SU-DHL-6 (cell line): ENCODE results near the gene PRRG2.
A peak's percentile ranks its signal among the peaks of the same experiment; 100 is the strongest.

Experiments used
- H2AFZ ChIP-seq: fragments of 200-600 bp; sonication (generic); 2 replicates; pipeline ENCODE4 v1.6.1; 2014; ENCODE audit warnings: low read depth, mild to moderate bottlenecking, moderate library complexity, mixed read lengths, antibody characterized with exemption, low read length; ENCODE audit not compliant: severe bottlenecking
- H3F3A ChIP-seq: fragments of 200-600 bp; shearing (Covaris generic); 2 replicates; pipeline ENCODE4 v1.6.0; 2016; ENCODE audit warnings: antibody characterized with exemption, mild to moderate bottlenecking; ENCODE audit not compliant: insufficient read depth
- H3K27ac ChIP-seq: fragments of 200-600 bp; sonication (generic); 2 replicates; pipeline ENCODE4 v1.5.1; 2016; ENCODE audit warnings: low read depth, mild to moderate bottlenecking, low read length, moderate library complexity, mixed read lengths
- H3K27me3 ChIP-seq: fragments of 200-600 bp; sonication (generic), shearing (Covaris generic); 2 replicates; pipeline ENCODE4 v1.6.0; 2014; ENCODE audit warnings: mild to moderate bottlenecking, low read length
- H3K36me3 ChIP-seq: fragments of 200-600 bp; sonication (generic); 2 replicates; pipeline ENCODE4 v1.6.1; 2014; ENCODE audit warnings: mild to moderate bottlenecking, low read length, mixed read lengths
- H3K4me2 ChIP-seq: fragments of 300-600, 200-600 bp; shearing (Covaris generic), sonication (generic); 2 replicates; pipeline ENCODE4 v1.6.0; 2014; ENCODE audit warnings: low read length, low read depth, mild to moderate bottlenecking; ENCODE audit not compliant: poor library complexity, severe bottlenecking
- H3K4me3 ChIP-seq: fragments of 200-600 bp; sonication (generic); 2 replicates; pipeline ENCODE4 v1.5.1; 2014; ENCODE audit warnings: antibody characterized with exemption, low read length, mild to moderate bottlenecking, mixed read lengths; ENCODE audit not compliant: insufficient read depth, poor library complexity, severe bottlenecking
- H3K79me2 ChIP-seq: fragments of 200-600 bp; sonication (generic); 2 replicates; pipeline ENCODE4 v1.6.1; 2014; ENCODE audit warnings: mild to moderate bottlenecking, low read length, moderate library complexity; ENCODE audit not compliant: insufficient read depth
- H3K9ac ChIP-seq: fragments of 200-600 bp; sonication (generic); 2 replicates; pipeline ENCODE4 v1.7.0; 2014; ENCODE audit warnings: mild to moderate bottlenecking, low read length
- H3K9me2 ChIP-seq: fragments of 200-600 bp; sonication (generic); replicated peaks from 2 replicates; pipeline ENCODE4 v1.6.1; 2014; ENCODE audit warnings: low read length; ENCODE audit not compliant: insufficient read depth
- H3K9me3 ChIP-seq: fragments of 200-600 bp; sonication (generic); 2 replicates; pipeline ENCODE4 v1.6.1; 2014; ENCODE audit warnings: low read length, mixed read lengths; ENCODE audit not compliant: insufficient read depth
- H4K20me1 ChIP-seq: fragments of 200-600 bp; sonication (generic); 2 replicates; pipeline ENCODE4 v1.6.1; 2014; ENCODE audit warnings: low read depth, mild to moderate bottlenecking, antibody characterized with exemption, low read length, moderate library complexity, mixed read lengths
- EZH2phosphoT487 ChIP-seq: fragments of 200-600 bp; sonication (generic), shearing (Covaris generic); conservative IDR thresholded peaks from 2 replicates; pipeline ENCODE4 v1.6.1; 2018; ENCODE audit warnings: mild to moderate bottlenecking, antibody characterized with exemption, low read length, moderate library complexity, mixed read lengths
- TF ChIP-seq, protein P1 (sequence below): fragments of 200-600 bp; sonication (generic); IDR thresholded peaks from one replicate; pipeline ENCODE4 v1.5.1; 2017; ENCODE audit warnings: antibody characterized with exemption, mild to moderate bottlenecking, low read length, moderate library complexity; ENCODE audit not compliant: insufficient read depth, poor library complexity, severe bottlenecking

The PRRG2 gene

DNA sequence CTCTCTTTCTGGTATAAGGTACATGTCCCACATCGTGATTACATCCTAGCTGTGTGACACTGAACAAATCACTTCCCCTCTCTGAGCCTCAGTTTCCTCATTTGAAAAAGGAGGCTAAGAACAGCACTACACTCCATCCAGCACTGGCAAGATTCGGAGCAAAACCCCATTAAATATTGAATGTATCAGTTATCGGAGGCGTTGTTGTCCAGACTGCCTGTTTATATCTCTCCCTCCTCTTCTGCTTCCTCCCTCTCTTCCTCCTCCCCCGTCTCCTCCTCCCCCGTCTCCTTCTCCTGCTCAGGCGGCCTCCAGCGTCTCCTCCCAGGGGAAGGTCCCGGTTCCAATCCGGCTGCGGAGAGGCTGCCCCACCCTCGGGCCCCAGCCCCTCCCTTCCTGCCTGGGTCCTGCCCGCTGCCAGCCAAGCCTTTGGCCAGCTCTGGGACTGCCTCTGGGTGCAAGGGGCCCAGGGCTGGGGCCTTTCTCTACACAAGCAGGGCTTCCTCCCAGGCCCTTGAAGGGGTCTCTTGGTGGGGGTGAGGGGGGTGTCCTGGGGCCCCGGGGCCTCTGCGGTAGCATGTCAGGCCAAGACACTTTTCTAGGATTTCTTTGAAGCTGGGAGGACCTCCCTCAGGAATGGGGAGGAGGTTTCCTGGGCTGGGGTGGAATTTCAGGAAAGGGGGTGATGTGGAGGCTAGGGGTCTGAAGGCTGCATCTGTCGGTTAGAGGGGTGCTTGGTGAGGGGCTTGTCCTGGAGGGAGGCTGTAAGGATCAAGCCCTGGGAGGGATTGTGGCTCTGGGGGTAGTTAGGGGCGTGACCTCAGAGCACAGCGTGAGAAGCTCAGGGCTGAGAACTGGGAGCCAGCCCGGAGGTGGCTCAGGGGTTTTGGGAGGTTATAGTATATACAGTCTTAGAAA is 57.0 kb downstream of the PRRG2 start:
- Histone ChIP-seq H3K27ac (no peak overlapping the region), H3K9ac (no peak overlapping the region), H3F3A (0 out of 2 replicates have a peak, but pooled peaks cover 12% of the 10 kb centered on the region), H3K4me2 (no peak overlapping the region), H2AFZ (no peak overlapping the region), H3K9me2 (no peaks in the 10 kb centered on the region), H3K79me2 (peaks cover 8% of the 10 kb centered on the region; the same call in 1 of the 2 replicates), H4K20me1 (no peaks in the 10 kb centered on the region), H3K9me3 (no peaks in the 10 kb centered on the region), H3K4me3 (no peak overlapping the region), H3K36me3 (no peaks in the 10 kb centered on the region), H3K27me3 (no peaks in the 10 kb centered on the region)
- TF ChIP-seq EZH2phosphoT487, result no peak
- TF ChIP-seq, protein P1, sequence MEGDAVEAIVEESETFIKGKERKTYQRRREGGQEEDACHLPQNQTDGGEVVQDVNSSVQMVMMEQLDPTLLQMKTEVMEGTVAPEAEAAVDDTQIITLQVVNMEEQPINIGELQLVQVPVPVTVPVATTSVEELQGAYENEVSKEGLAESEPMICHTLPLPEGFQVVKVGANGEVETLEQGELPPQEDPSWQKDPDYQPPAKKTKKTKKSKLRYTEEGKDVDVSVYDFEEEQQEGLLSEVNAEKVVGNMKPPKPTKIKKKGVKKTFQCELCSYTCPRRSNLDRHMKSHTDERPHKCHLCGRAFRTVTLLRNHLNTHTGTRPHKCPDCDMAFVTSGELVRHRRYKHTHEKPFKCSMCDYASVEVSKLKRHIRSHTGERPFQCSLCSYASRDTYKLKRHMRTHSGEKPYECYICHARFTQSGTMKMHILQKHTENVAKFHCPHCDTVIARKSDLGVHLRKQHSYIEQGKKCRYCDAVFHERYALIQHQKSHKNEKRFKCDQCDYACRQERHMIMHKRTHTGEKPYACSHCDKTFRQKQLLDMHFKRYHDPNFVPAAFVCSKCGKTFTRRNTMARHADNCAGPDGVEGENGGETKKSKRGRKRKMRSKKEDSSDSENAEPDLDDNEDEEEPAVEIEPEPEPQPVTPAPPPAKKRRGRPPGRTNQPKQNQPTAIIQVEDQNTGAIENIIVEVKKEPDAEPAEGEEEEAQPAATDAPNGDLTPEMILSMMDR, result no peak

DNA sequence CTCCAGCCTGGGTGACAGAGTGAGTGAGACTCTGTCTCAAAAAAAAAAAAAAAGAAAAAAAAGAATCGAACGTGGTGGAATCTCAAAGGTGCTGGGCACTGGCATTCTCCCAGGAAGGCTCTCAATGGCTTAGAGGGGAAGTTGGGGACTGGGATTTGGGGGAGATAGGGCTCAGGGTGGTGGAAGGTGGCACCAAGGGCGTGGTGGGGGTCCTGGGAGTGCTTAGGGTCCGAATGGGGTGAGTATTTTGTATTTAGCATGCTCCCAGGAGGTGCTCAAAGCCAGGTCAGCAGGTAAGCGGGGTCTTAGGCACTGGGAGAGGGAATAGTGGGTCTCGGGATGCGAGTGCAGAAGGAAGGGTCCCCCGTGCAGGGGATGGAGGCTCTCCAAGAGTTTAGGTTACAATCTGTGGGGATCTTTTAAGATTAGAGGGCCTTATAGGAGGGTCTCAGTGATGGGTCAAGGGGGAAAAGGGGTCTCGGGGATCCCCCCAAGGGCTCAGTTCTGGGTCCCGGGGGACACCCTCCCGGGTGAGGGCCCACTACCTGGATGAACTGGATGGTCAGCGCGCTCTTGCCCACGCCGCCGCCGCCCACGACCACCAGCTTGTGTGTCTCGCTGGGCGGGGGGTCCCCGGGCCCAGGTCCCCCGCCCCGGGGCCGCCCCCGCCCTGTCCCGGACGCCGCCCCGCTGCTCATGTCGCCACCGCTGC is 58.4 kb downstream of the PRRG2 start:
- Histone ChIP-seq H4K20me1 (no peaks in the 10 kb centered on the region), H3K9me3 (no peaks in the 10 kb centered on the region), H3K27ac (no peak overlapping the region), H3K27me3 (no peaks in the 10 kb centered on the region), H3K36me3 (no peaks in the 10 kb centered on the region), H3F3A (0 out of 2 replicates have a peak, but pooled peaks cover 12% of the 10 kb centered on the region), H3K4me3 (peak overlapping the region; percentile 49), H3K9me2 (no peaks in the 10 kb centered on the region), H3K9ac (peak overlapping the region; percentile 45), H3K79me2 (peaks cover 23% of the 10 kb centered on the region), H3K4me2 (peak overlapping the region; percentile 52), H2AFZ (no peak overlapping the region)
- TF ChIP-seq, protein P1, result no peak
- no peak for TF ChIP-seq EZH2phosphoT487

DNA sequence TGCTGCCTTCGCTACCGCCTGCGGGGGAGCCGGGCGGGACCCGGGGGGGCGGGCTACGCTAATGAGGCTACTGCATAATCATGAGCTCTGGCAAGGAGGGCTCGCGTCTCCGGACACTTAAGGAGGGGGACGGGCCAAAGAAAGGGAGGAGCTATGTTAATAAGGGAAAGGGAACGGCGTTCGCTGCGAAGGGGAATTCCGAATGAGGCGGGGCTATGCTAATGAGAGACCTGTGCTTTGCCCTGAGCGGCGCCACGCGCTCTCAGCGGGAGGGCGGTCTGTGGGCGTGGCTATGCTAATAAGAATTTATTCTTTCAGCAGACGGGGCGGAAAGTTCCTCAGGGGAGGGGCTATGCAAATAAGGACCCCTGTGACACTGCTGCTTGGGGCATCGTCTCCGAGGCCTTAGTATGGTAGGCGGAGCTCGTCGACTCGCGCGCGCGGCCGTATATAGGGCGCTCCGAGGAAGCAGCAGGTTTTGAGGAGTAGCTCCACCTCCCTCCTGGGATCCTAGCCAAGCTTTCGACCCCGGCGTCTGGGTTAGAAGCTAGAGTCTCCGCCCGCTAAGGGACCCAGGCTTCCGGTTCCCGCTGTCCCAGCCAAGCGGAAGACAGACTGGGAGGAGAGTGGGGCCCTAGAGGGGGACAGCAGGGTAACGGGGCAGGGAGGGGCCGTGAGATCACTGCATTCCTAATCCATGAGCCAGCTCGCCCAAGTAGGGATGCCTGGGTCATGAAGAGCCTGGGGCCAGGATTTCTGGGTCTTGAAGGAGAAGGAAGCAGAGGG is 59.2 kb downstream of the PRRG2 start, which contains the start of gene RRAS:
Gene RRAS (minus strand): TSS at position 31 of the 786 bp plus-strand sequence. CDS start 45 bp downstream, outside the sequence.
- H3F3A ChIP-seq, result 0 out of 2 replicates have a peak, but pooled peaks cover 12% of the 10 kb centered on the region
- peak within 1 kb of the TSS; percentile 82 for H3K4me2 ChIP-seq
- peak within 1 kb of the TSS; percentile 76 for H3K9ac ChIP-seq
- H4K20me1 ChIP-seq, result no peaks in the 10 kb centered on the region
- peak within 1 kb of the TSS; percentile 83 for H3K27ac ChIP-seq
- TF ChIP-seq EZH2phosphoT487, result no peak
- TF ChIP-seq, protein P1, result no peak
- H3K9me2 ChIP-seq, result no peaks in the 10 kb centered on the region
- H3K4me3 ChIP-seq, result peak within 1 kb of the TSS; percentile 67
- no peaks in the 10 kb centered on the region for H3K9me3 ChIP-seq
- H2AFZ ChIP-seq, result no peak within 1 kb of the TSS
- no peaks in the 10 kb centered on the region for H3K27me3 ChIP-seq
- H3K36me3 ChIP-seq, result no peaks in the 10 kb centered on the region
- peaks cover 28% of the 10 kb centered on the region for H3K79me2 ChIP-seq
